ENCODE measurements around the gene FILIP1L.

Gene FILIP1L

DNA sequence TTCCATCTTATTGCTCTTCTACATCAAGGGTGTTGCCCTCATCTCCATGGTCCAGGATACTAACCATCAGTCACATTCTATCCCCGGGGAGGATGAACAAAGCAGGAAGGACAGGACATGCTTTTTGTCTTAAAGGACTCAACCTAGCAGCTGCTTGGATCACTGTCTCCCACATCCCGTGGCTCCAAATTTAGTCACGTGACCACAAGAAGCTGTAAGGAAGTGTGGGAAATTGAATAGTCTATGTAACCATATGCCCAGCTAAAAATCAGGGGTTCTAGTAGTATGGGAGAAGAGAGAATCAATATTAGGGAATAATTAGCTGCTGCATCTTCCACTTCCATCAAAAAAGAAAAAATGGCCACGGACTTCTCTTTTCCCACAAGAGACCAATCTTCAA lies 314.9 kb downstream of the FILIP1L start:
- Histone ChIP-seq H3K9me3 (ENCODE audit: control insufficient read depth in 2 of 2, low read length in 2 of 2) (no peaks in the 10 kb centered on the region), H3K27me3 (ENCODE audit: control insufficient read depth in 1 of 2, insufficient read depth in 2 of 2, low read length in 2 of 2) (no peaks in the 10 kb centered on the region), H3K4me3 (ENCODE audit: low read length in 2 of 2) (no peak overlapping the region), H3K27ac (ENCODE audit: low read length) (no peak overlapping the region), H3K4me1 (ENCODE audit: control insufficient read depth, insufficient read depth, low read length) (no peaks in the 10 kb centered on the region), H3K36me3 (ENCODE audit: control insufficient read depth in 2 of 2, insufficient read depth in 2 of 2, low read length in 2 of 2) (no peaks in the 10 kb centered on the region), H3K9ac (ENCODE audit: low read length in 2 of 2) (no peak overlapping the region)

- H3K27me3 ChIP-seq (ENCODE audit: control insufficient read depth in 1 of 2, insufficient read depth in 2 of 2, low read length in 2 of 2): no peaks in the 10 kb centered on the region
- H3K9me3 ChIP-seq (ENCODE audit: control insufficient read depth in 2 of 2, low read length in 2 of 2): no peaks in the 10 kb centered on the region
- H3K4me1 ChIP-seq (ENCODE audit: control insufficient read depth, insufficient read depth, low read length): no peaks in the 10 kb centered on the region
- no peaks in the 10 kb centered on the region for H3K36me3 ChIP-seq (ENCODE audit: control insufficient read depth in 2 of 2, insufficient read depth in 2 of 2, low read length in 2 of 2)
- H3K9ac ChIP-seq (ENCODE audit: low read length in 2 of 2): no peak overlapping the region
- no peak overlapping the region for H3K27ac ChIP-seq (ENCODE audit: low read length)
- no peak overlapping the region for H3K4me3 ChIP-seq (ENCODE audit: low read length in 2 of 2)
These were observed 318.7 kb downstream of the FILIP1L start for GRCh38 chr3:99795573-99795972.

DNA sequence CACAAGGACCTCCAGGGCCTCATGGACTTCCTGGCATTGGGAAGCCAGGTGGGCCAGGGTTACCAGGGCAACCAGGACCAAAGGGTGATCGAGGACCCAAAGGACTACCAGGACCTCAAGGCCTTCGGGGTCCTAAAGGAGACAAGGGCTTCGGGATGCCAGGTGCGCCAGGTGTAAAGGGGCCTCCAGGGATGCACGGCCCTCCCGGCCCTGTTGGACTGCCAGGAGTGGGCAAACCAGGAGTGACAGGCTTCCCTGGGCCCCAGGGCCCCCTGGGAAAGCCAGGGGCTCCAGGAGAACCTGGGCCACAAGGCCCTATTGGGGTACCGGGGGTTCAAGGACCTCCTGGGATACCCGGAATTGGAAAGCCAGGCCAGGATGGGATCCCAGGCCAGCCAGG lies 319.8 kb downstream of the FILIP1L start:
- H3K4me1 ChIP-seq (ENCODE audit: control insufficient read depth, insufficient read depth, low read length): no peaks in the 10 kb centered on the region
- H3K9ac ChIP-seq (ENCODE audit: low read length in 2 of 2): no peak overlapping the region
- H3K27ac ChIP-seq (ENCODE audit: low read length): no peak overlapping the region
- no peaks in the 10 kb centered on the region for H3K27me3 ChIP-seq (ENCODE audit: control insufficient read depth in 1 of 2, insufficient read depth in 2 of 2, low read length in 2 of 2)
- H3K4me3 ChIP-seq (ENCODE audit: low read length in 2 of 2): no peak overlapping the region
- H3K9me3 ChIP-seq (ENCODE audit: control insufficient read depth in 2 of 2, low read length in 2 of 2): no peaks in the 10 kb centered on the region
- H3K36me3 ChIP-seq (ENCODE audit: control insufficient read depth in 2 of 2, insufficient read depth in 2 of 2, low read length in 2 of 2): no peaks in the 10 kb centered on the region

- H3K9me3 ChIP-seq (ENCODE audit: control insufficient read depth in 2 of 2, low read length in 2 of 2): no peaks in the 10 kb centered on the region
- H3K4me1 ChIP-seq (ENCODE audit: control insufficient read depth, insufficient read depth, low read length): no peaks in the 10 kb centered on the region
- H3K9ac ChIP-seq (ENCODE audit: low read length in 2 of 2): no peak overlapping the region
- H3K27ac ChIP-seq (ENCODE audit: low read length): no peak overlapping the region
- no peaks in the 10 kb centered on the region for H3K36me3 ChIP-seq (ENCODE audit: control insufficient read depth in 2 of 2, insufficient read depth in 2 of 2, low read length in 2 of 2)
- no peaks in the 10 kb centered on the region for H3K27me3 ChIP-seq (ENCODE audit: control insufficient read depth in 1 of 2, insufficient read depth in 2 of 2, low read length in 2 of 2)
- H3K4me3 ChIP-seq (ENCODE audit: low read length in 2 of 2): no peak overlapping the region
These were observed 325.1 kb downstream of the FILIP1L start for GRCh38 chr3:99789011-99789721.
